SU-DHL-6 (cell line): ENCODE results near the gene RSPO3.

ENCODE experiments used
- H2AFZ ChIP-seq: fragments of 200-600 bp; sonication (generic); 2 replicates; pipeline ENCODE4 v1.6.1; 2014; ENCODE audit warnings: low read depth, mild to moderate bottlenecking, moderate library complexity, mixed read lengths, antibody characterized with exemption, low read length; ENCODE audit not compliant: severe bottlenecking
- H3F3A ChIP-seq: fragments of 200-600 bp; shearing (Covaris generic); 2 replicates; pipeline ENCODE4 v1.6.0; 2016; ENCODE audit warnings: antibody characterized with exemption, mild to moderate bottlenecking; ENCODE audit not compliant: insufficient read depth
- H3K27ac ChIP-seq: fragments of 200-600 bp; sonication (generic); 2 replicates; pipeline ENCODE4 v1.5.1; 2016; ENCODE audit warnings: low read depth, mild to moderate bottlenecking, low read length, moderate library complexity, mixed read lengths
- H3K27me3 ChIP-seq: fragments of 200-600 bp; sonication (generic), shearing (Covaris generic); 2 replicates; pipeline ENCODE4 v1.6.0; 2014; ENCODE audit warnings: mild to moderate bottlenecking, low read length
- H3K36me3 ChIP-seq: fragments of 200-600 bp; sonication (generic); 2 replicates; pipeline ENCODE4 v1.6.1; 2014; ENCODE audit warnings: mild to moderate bottlenecking, low read length, mixed read lengths
- H3K4me2 ChIP-seq: fragments of 300-600, 200-600 bp; shearing (Covaris generic), sonication (generic); 2 replicates; pipeline ENCODE4 v1.6.0; 2014; ENCODE audit warnings: low read length, low read depth, mild to moderate bottlenecking; ENCODE audit not compliant: poor library complexity, severe bottlenecking
- H3K4me3 ChIP-seq: fragments of 200-600 bp; sonication (generic); 2 replicates; pipeline ENCODE4 v1.5.1; 2014; ENCODE audit warnings: antibody characterized with exemption, low read length, mild to moderate bottlenecking, mixed read lengths; ENCODE audit not compliant: insufficient read depth, poor library complexity, severe bottlenecking
- H3K79me2 ChIP-seq: fragments of 200-600 bp; sonication (generic); 2 replicates; pipeline ENCODE4 v1.6.1; 2014; ENCODE audit warnings: mild to moderate bottlenecking, low read length, moderate library complexity; ENCODE audit not compliant: insufficient read depth
- H3K9ac ChIP-seq: fragments of 200-600 bp; sonication (generic); 2 replicates; pipeline ENCODE4 v1.7.0; 2014; ENCODE audit warnings: mild to moderate bottlenecking, low read length
- H3K9me2 ChIP-seq: fragments of 200-600 bp; sonication (generic); replicated peaks from 2 replicates; pipeline ENCODE4 v1.6.1; 2014; ENCODE audit warnings: low read length; ENCODE audit not compliant: insufficient read depth
- H3K9me3 ChIP-seq: fragments of 200-600 bp; sonication (generic); 2 replicates; pipeline ENCODE4 v1.6.1; 2014; ENCODE audit warnings: low read length, mixed read lengths; ENCODE audit not compliant: insufficient read depth
- H4K20me1 ChIP-seq: fragments of 200-600 bp; sonication (generic); 2 replicates; pipeline ENCODE4 v1.6.1; 2014; ENCODE audit warnings: low read depth, mild to moderate bottlenecking, antibody characterized with exemption, low read length, moderate library complexity, mixed read lengths
- CTCF ChIP-seq: fragments of 200-600 bp; sonication (generic); IDR thresholded peaks from one replicate; pipeline ENCODE4 v1.5.1; 2017; ENCODE audit warnings: antibody characterized with exemption, mild to moderate bottlenecking, low read length, moderate library complexity; ENCODE audit not compliant: insufficient read depth, poor library complexity, severe bottlenecking
- EZH2phosphoT487 ChIP-seq: fragments of 200-600 bp; sonication (generic), shearing (Covaris generic); conservative IDR thresholded peaks from 2 replicates; pipeline ENCODE4 v1.6.1; 2018; ENCODE audit warnings: mild to moderate bottlenecking, antibody characterized with exemption, low read length, moderate library complexity, mixed read lengths

RSPO3 gene

GRCh38 chr6:127215931-127216330, 97.5 kb downstream of the RSPO3 start:
- no peak for TF ChIP-seq CTCF
- TF ChIP-seq EZH2phosphoT487 = no peak
- no peak overlapping the region for H3K27ac ChIP-seq
- no peak overlapping the region for H3K4me2 ChIP-seq
- no peaks in the 10 kb centered on the region for H3K9me3 ChIP-seq
- no peaks in the 10 kb centered on the region for H3K9me2 ChIP-seq
- no peak overlapping the region for H3K4me3 ChIP-seq
- no peaks in the 10 kb centered on the region for H3K27me3 ChIP-seq
- H4K20me1 ChIP-seq = no peaks in the 10 kb centered on the region
- no peaks in the 10 kb centered on the region for H3K36me3 ChIP-seq
- H3F3A ChIP-seq = no peaks in the 10 kb centered on the region
- H3K79me2 ChIP-seq = no peaks in the 10 kb centered on the region
- H2AFZ ChIP-seq = no peak overlapping the region
- no peak overlapping the region for H3K9ac ChIP-seq

GRCh38 chr6:127216810-127217789, 98.6 kb downstream of the RSPO3 start:
- no peak overlapping the region for H3K9ac ChIP-seq
- no peaks in the 10 kb centered on the region for H3K9me2 ChIP-seq
- no peaks in the 10 kb centered on the region for H4K20me1 ChIP-seq
- H3K36me3 ChIP-seq = no peaks in the 10 kb centered on the region
- no peak overlapping the region for H2AFZ ChIP-seq
- H3K4me2 ChIP-seq = no peak overlapping the region
- H3K27me3 ChIP-seq = no peaks in the 10 kb centered on the region
- no peaks in the 10 kb centered on the region for H3K79me2 ChIP-seq
- no peaks in the 10 kb centered on the region for H3F3A ChIP-seq
- H3K4me3 ChIP-seq = no peak overlapping the region
- no peaks in the 10 kb centered on the region for H3K9me3 ChIP-seq
- H3K27ac ChIP-seq = no peak overlapping the region
- TF ChIP-seq CTCF = no peak
- TF ChIP-seq EZH2phosphoT487 = no peak

- Histone ChIP-seq H3F3A (no peaks in the 10 kb centered on the region), H3K79me2 (no peaks in the 10 kb centered on the region), H3K9ac (no peak overlapping the region), H3K4me3 (no peak overlapping the region), H4K20me1 (no peaks in the 10 kb centered on the region), H3K9me2 (no peaks in the 10 kb centered on the region), H3K27me3 (no peaks in the 10 kb centered on the region), H3K36me3 (no peaks in the 10 kb centered on the region), H2AFZ (no peak overlapping the region), H3K4me2 (no peak overlapping the region), H3K27ac (no peak overlapping the region), H3K9me3 (no peaks in the 10 kb centered on the region)
- TF ChIP-seq CTCF (no peak), EZH2phosphoT487 (no peak)
Measured at GRCh38 chr6:127219869-127220268, 101.4 kb downstream of the RSPO3 start.
